IMR-90 (cell line): ENCODE data around the gene CAMKMT. TPM values are rescaled to one million over a fixed set of nuclear protein-coding genes. Genes with fewer than 3 reads are reported as not detected.

ENCODE experiments used
- ATAC-seq: fragments of 200-7000 bp; cut with Tn5 transposase; 2 replicates; pipeline ENCODE4 v1.9.1; 2020; ENCODE audit warnings: low read depth, mild to moderate bottlenecking, moderate library complexity
- BruUV-seq: library from RNA; stranded (reverse); fragments of 400-500 nt; replicated peaks from 2 replicates; lab custom pipeline; 2021; lab: Mats Ljungman, UMichigan
- CTCF ChIA-PET: fragments of 300-600 bp; formaldehyde crosslinking; extraction: SDS; loops from one replicate; lab custom pipeline; 2021; ENCODE audit warnings: antibody characterized with exemption; lab: Yijun Ruan, JAX
- POLR2A ChIA-PET: fragments of 300-600 bp; sonication (Branson Sonifier 250); formaldehyde crosslinking; loops from one replicate; lab custom pipeline; 2022; ENCODE audit warnings: antibody characterized with exemption; ENCODE audit not compliant: unreplicated experiment; lab: Charles Lee
- DNase-seq: peaks from one replicate; pipeline ENCODE4 v3.0.0; 2013
- H2AFZ ChIP-seq: replicated peaks from 2 replicates; pipeline ENCODE3; 2013; ENCODE audit warnings: low read length, mild to moderate bottlenecking; ENCODE audit not compliant: poor library complexity
- H2AK5ac ChIP-seq: 2 replicates; pipeline ENCODE4 v1.6.1; 2013; ENCODE audit warnings: low read depth, low read length, inconsistent platforms
- H2AK9ac ChIP-seq: replicated peaks from 2 replicates; pipeline ENCODE3; 2013; ENCODE audit warnings: mild to moderate bottlenecking, low read depth, low read length, moderate library complexity; ENCODE audit not compliant: poor library complexity
- H2BK120ac ChIP-seq: 2 replicates; pipeline ENCODE4 v1.6.1; 2013; ENCODE audit warnings: low read depth, low read length, inconsistent platforms
- H2BK15ac ChIP-seq: 3 replicates; pipeline ENCODE4 v1.6.1; 2013; ENCODE audit warnings: low read depth, low read length, inconsistent platforms
- H2BK20ac ChIP-seq: 2 replicates; pipeline ENCODE4 v1.6.1; 2013; ENCODE audit warnings: low read depth, mild to moderate bottlenecking, inconsistent platforms, low read length, moderate library complexity
- H2BK5ac ChIP-seq: 2 replicates; pipeline ENCODE4 v1.6.1; 2013; ENCODE audit warnings: mild to moderate bottlenecking, low read depth, low read length, inconsistent platforms; ENCODE audit not compliant: poor library complexity, severe bottlenecking
- H3K14ac ChIP-seq: replicated peaks from 2 replicates; pipeline ENCODE4 v1.6.1; 2013; ENCODE audit warnings: low read depth, low read length, inconsistent platforms
- H3K18ac ChIP-seq: 2 replicates; pipeline ENCODE4 v1.6.1; 2013; ENCODE audit warnings: low read depth, low read length, control low read depth
- H3K23ac ChIP-seq: 2 replicates; pipeline ENCODE4 v1.6.1; 2013; ENCODE audit warnings: low read depth, low read length, inconsistent platforms
- H3K27ac ChIP-seq: 2 replicates; pipeline ENCODE4 v1.5.1; 2013; ENCODE audit warnings: mild to moderate bottlenecking, control low read depth, low read length; ENCODE audit not compliant: insufficient read depth
- H3K27me3 ChIP-seq: 2 replicates; pipeline ENCODE4 v1.6.1; 2013; ENCODE audit warnings: low read length; ENCODE audit not compliant: control insufficient read depth, insufficient read depth
- H3K36me3 ChIP-seq: 2 replicates; pipeline ENCODE4 v1.6.1; 2013; ENCODE audit warnings: low read length, mixed read lengths; ENCODE audit not compliant: control insufficient read depth, insufficient read depth
- H3K4ac ChIP-seq: 2 replicates; pipeline ENCODE4 v1.6.1; 2013; ENCODE audit warnings: low read depth, low read length, inconsistent platforms
- H3K4me1 ChIP-seq: 2 replicates; pipeline ENCODE4 v1.6.1; 2013; ENCODE audit warnings: low read length, mixed read lengths; ENCODE audit not compliant: control insufficient read depth, insufficient read depth
- H3K4me2 ChIP-seq: 2 replicates; pipeline ENCODE4 v1.6.1; 2013; ENCODE audit warnings: low read depth, mild to moderate bottlenecking, control low read depth, low read length, moderate library complexity
- H3K4me3 ChIP-seq: 2 replicates; pipeline ENCODE4 v1.5.1; 2013; ENCODE audit warnings: low read depth, mild to moderate bottlenecking, control low read depth, low read length, moderate library complexity; ENCODE audit not compliant: insufficient read depth
- H3K56ac ChIP-seq: 2 replicates; pipeline ENCODE4 v1.6.1; 2013; ENCODE audit warnings: low read length, inconsistent platforms; ENCODE audit not compliant: insufficient read depth; ENCODE audit errors: extremely low read depth
- H3K79me1 ChIP-seq, 2 experiments: 2 replicates each; pipeline ENCODE4 v1.6.1; 2013; ENCODE audit warnings: low read length in 2 of 2, inconsistent platforms in 1 of 2, low read depth in 1 of 2
- H3K9ac ChIP-seq: 2 replicates; pipeline ENCODE4 v1.6.1; 2013; ENCODE audit warnings: low read depth, low read length, control low read depth
- H3K9me1 ChIP-seq: 2 replicates; pipeline ENCODE4 v1.6.1; 2013; ENCODE audit warnings: low read length, inconsistent platforms; ENCODE audit not compliant: insufficient read depth
- H3K9me3 ChIP-seq: 2 replicates; pipeline ENCODE4 v1.6.1; 2013; ENCODE audit warnings: low read length; ENCODE audit not compliant: control insufficient read depth, insufficient read depth
- H4K20me1 ChIP-seq: 2 replicates; pipeline ENCODE4 v1.6.1; 2013; ENCODE audit warnings: low read length, inconsistent platforms; ENCODE audit not compliant: insufficient read depth
- H4K5ac ChIP-seq: 2 replicates; pipeline ENCODE4 v1.6.1; 2013; ENCODE audit warnings: mild to moderate bottlenecking, low read depth, low read length, control low read depth
- H4K8ac ChIP-seq, 2 experiments: 2 replicates each; pipeline ENCODE4 v1.6.1; 2013; ENCODE audit warnings: low read depth in 2 of 2, low read length in 2 of 2, control low read depth in 1 of 2, inconsistent platforms in 1 of 2
- H4K91ac ChIP-seq: 2 replicates; pipeline ENCODE4 v1.6.1; 2013; ENCODE audit warnings: low read depth, low read length, inconsistent platforms; ENCODE audit not compliant: insufficient read depth
- CEBPB ChIP-seq: IDR thresholded peaks from 2 replicates; pipeline ENCODE4 v1.6.1; 2012; ENCODE audit warnings: low read depth, low read length, improper control_type of control experiment
- CHD1 ChIP-seq: IDR thresholded peaks from 2 replicates; pipeline ENCODE4 v1.6.1; 2012; ENCODE audit warnings: low read depth, low read length, improper control_type of control experiment
- MXI1 ChIP-seq: IDR thresholded peaks from 2 replicates; pipeline ENCODE4 v1.6.1; 2012; ENCODE audit warnings: low read depth, mild to moderate bottlenecking, low read length, moderate library complexity, borderline replicate concordance
- RAD21 ChIP-seq: IDR thresholded peaks from 2 replicates; pipeline ENCODE4 v1.6.1; 2012; ENCODE audit warnings: low read length, improper control_type of control experiment
- RFX5 ChIP-seq: IDR thresholded peaks from 2 replicates; pipeline ENCODE4 v1.8.0; 2012; ENCODE audit warnings: low read depth, mild to moderate bottlenecking, low read length, moderate library complexity
- SMC3 ChIP-seq: fragments of 150-350 bp; IDR thresholded peaks from 2 replicates; pipeline ENCODE4 v1.6.1; 2016; ENCODE audit warnings: low read depth, mild to moderate bottlenecking, antibody characterized with exemption, low read length, moderate library complexity
- WGBS, 2 experiments: methylation state at CpG; one replicate each; pipeline versions ENCODE4 v1.1.5 to v1.1.7; 2013; ENCODE audit warnings: missing lambda C conversion rate in 2 of 2; ENCODE audit not compliant: insufficient read length in 1 of 2; ENCODE audit errors: extremely low coverage in 2 of 2; 5-methylcytosine and 5-hydroxymethylcytosine counted together
- dilution Hi-C: fragments of 300-500 bp; cut with HindIII; formaldehyde crosslinking; loops from one replicate; pipeline ENCODE4 v1.14.3; 2018; ENCODE audit warnings: low sequenced_read_pairs; ENCODE audit not compliant: unreplicated experiment
- in situ Hi-C: fragments of 300-500 bp; cut with MboI; formaldehyde crosslinking; loops from 3 replicates; pipeline ENCODE4 v1.14.3; 2019; ENCODE audit warnings: low sequenced_read_pairs, inconsistent platforms, mixed read lengths
- intact Hi-C: fragments of 100-400 bp; cut with micrococcal nuclease; formaldehyde crosslinking; loops from 2 replicates; pipeline ENCODE4 v1.10.0; 2022
- polyA plus RNA-seq, 3 experiments: library from polyadenylated mRNA; depleted of rRNA; stranded (reverse); fragments of >200 nt; gene quantifications; 2 replicates each; pipeline ENCODE4 v1.2.3, GENCODE V29; 2012; ENCODE audit warnings: low replicate concordance in 1 of 3
- total RNA-seq: library from RNA; depleted of rRNA; stranded (reverse); fragments of >200 nt; gene quantifications from 2 replicates; pipeline ENCODE4 v1.2.3, GENCODE V29; 2012
- TF ChIP-seq, protein P1 (sequence below): fragments of 150-350 bp; IDR thresholded peaks from 2 replicates; pipeline ENCODE4 v1.6.1; 2016; ENCODE audit warnings: low read depth, mild to moderate bottlenecking, low read length, moderate library complexity, borderline replicate concordance

CAMKMT gene
- total and polyA plus RNA-seq, 2 of the 4 experiments (the other 2 are of a cell fraction) = 4.4 to 6.8 TPM

DNA sequence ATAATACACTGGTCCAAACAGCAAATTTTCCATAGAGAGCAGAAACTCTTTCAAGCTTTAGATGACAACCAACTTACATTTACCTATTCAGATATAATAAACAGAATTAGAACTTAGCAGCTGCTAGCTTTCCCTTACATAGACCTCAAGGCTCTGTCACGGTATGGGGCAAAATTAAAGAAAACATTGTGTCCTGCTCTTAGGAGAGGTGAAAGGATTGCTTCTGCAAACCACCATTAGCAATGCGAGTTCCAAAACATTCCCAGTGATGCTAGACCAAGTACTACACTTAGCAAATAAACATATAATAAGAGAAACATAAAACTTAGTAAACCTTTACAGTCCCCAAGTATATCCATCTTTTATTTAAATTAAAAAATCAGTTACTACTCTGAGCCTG lies 183.3 kb downstream of the CAMKMT start (continued):
- TF ChIP-seq CHD1 (no peak), RAD21 (no peak)

DNA sequence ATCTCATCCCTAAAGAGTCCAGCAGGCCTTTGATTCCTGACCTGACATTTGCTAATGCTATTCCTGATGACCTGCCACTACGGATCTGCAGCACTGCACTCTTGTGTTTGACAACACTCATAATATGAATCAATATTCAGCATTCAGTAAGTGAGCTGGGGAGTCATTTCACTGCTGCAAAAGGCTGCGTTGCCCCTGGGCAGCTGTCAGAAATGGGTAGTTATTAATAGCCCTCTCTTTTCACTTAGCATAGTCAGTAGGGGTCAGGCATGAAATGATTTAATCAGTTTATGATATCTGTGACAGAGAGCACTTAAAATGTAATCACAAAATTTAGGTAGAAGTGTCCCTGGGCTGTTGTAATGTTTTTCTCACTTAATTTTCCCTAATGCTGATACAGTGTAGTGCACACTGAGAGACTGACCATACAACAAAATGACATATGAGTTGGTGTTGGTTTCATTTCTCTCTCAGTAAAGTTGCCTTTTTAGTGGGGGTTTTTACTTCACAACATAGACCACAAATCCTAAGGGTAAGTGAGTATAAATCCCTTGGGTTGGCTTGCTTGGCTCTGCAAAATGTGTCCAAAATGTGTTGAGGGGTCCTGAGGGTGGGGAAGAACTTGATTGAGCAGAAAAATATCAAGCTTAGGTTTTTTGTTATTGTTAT lies 184.8 kb downstream of the CAMKMT start:
- BruUV-seq = no TSS peak
- Histone ChIP-seq H3K4me2 (no peak overlapping the region), H2BK15ac (no peak overlapping the region), H4K5ac (no peak overlapping the region), H2BK120ac (no peak overlapping the region), H3K27ac (no peak overlapping the region), H2BK5ac (no peak overlapping the region), H3K18ac (no peak overlapping the region), H4K8ac (no peak overlapping the region), H3K27me3 (no peaks in the 10 kb centered on the region), H4K91ac (no peak overlapping the region), H2AK9ac (no peak overlapping the region), H2AK5ac (no peak overlapping the region), H3K56ac (no peak overlapping the region), H3K14ac (no peak overlapping the region), H3K4me3 (no peak overlapping the region), H2BK20ac (no peak overlapping the region), H3K9ac (no peak overlapping the region), H3K23ac (no peak overlapping the region), H3K9me1 (no peaks in the 10 kb centered on the region), H3K9me3 (no peaks in the 10 kb centered on the region), H4K20me1 (no peaks in the 10 kb centered on the region), H3K4me1 (peaks cover 1% of the 10 kb centered on the region; the same call in 1 of the 2 replicates), H3K36me3 (no peaks in the 10 kb centered on the region), H2AFZ (no peak overlapping the region), H3K79me1 (no peaks in the 10 kb centered on the region), H3K4ac (no peak overlapping the region)
- TF ChIP-seq, protein P1, sequence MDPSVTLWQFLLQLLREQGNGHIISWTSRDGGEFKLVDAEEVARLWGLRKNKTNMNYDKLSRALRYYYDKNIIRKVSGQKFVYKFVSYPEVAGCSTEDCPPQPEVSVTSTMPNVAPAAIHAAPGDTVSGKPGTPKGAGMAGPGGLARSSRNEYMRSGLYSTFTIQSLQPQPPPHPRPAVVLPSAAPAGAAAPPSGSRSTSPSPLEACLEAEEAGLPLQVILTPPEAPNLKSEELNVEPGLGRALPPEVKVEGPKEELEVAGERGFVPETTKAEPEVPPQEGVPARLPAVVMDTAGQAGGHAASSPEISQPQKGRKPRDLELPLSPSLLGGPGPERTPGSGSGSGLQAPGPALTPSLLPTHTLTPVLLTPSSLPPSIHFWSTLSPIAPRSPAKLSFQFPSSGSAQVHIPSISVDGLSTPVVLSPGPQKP = no peak
- TF ChIP-seq RFX5 (no peak), MXI1 (no peak), CEBPB (no peak), SMC3 (no peak)
- dilution Hi-C loops = no loop called here
- no peak for DNase-seq
- no CpG with 5 or more reads among the region's 2 CpGs for WGBS, 2 experiments
- ATAC-seq = no peak
- POLR2A ChIA-PET = no interaction called here
- intact Hi-C loops = no loop called here
- in situ Hi-C loops = no loop called here
- CTCF ChIA-PET = no interaction called here
